Measurements from ENCODE around the gene STXBP4. TPM values are rescaled to one million over a fixed set of nuclear protein-coding genes. Genes with fewer than 3 reads are reported as not detected.

Gene STXBP4
- total and polyA plus RNA-seq, 2 donors (not counting 3 experiments of a cell fraction or from before 2014, with no cell fraction given): 1.9 to 12.9 TPM

- Histone ChIP-seq H3K79me2 (ENCODE audit: control insufficient read depth, insufficient read depth, low read length) (no peaks in the 10 kb centered on the region), H3K4me3 (replicated peaks in 1 of 3; ENCODE audit: insufficient read depth in 1 of 3, low read depth in 1 of 3, low read length in 3 of 3) (no peak overlapping the region), H3K4me2 (ENCODE audit: insufficient read depth, low read length) (no peak overlapping the region), H3K27ac (ENCODE audit: insufficient read depth, low read depth, low read length) (no peak overlapping the region), H3K9ac (replicated peaks; ENCODE audit: extremely low read depth, insufficient read depth, low read length) (no peak overlapping the region), H3K9me3 (replicated peaks; ENCODE audit: control insufficient read depth, insufficient read depth, low read length) (no peaks in the 10 kb centered on the region), H2AFZ (ENCODE audit: low read depth, low read length) (no peak overlapping the region), H4K20me1 (replicated peaks; ENCODE audit: control insufficient read depth, extremely low read depth, insufficient read depth, low read length) (no peaks in the 10 kb centered on the region), H3K4me1 (ENCODE audit: control insufficient read depth, extremely low read depth, insufficient read depth, low read length) (no peaks in the 10 kb centered on the region), H3K36me3 (ENCODE audit: control insufficient read depth in 2 of 2, extremely low read depth in 1 of 2, insufficient read depth in 2 of 2, low read length in 2 of 2) (no peaks in the 10 kb centered on the region), H3K9me1 (replicated peaks; ENCODE audit: control insufficient read depth, extremely low read depth, insufficient read depth, low read length) (no peaks in the 10 kb centered on the region), H3K27me3 (ENCODE audit: control insufficient read depth in 2 of 2, insufficient read depth in 2 of 2, low read length in 2 of 2) (peaks cover 0 to 2% of the 10 kb centered on the region in 2 experiments)
- TF ChIP-seq FOS (IDR thresholded peaks at IDR 0.05; ENCODE audit: borderline replicate concordance, insufficient read depth, low read length): no peak
- ChIA-PET POLR2A (no interaction called here), CTCF (no interaction called here)
- intact Hi-C loops (cut with micrococcal nuclease) (no loop called here), dilution Hi-C loops (cut with MboI; ENCODE audit: extremely low pct_ligation_motif_present, low sequenced_read_pairs) (no loop called here)
- FAIRE-seq (no peak), DNase-seq (ENCODE audit: low read depth, low spot score) (no peak)
- no TSS peak for BruUV-seq (replicated peaks)
Observed at GRCh38 chr17:54941285-54941684, 27.3 kb upstream of the STXBP4 start.

- Histone ChIP-seq H4K20me1 (replicated peaks; ENCODE audit: control insufficient read depth, extremely low read depth, insufficient read depth, low read length) (no peaks in the 10 kb centered on the region), H3K4me3 (replicated peaks in 1 of 3; ENCODE audit: insufficient read depth in 1 of 3, low read depth in 1 of 3, low read length in 3 of 3) (no peak overlapping the region), H3K79me2 (ENCODE audit: control insufficient read depth, insufficient read depth, low read length) (no peaks in the 10 kb centered on the region), H2AFZ (ENCODE audit: low read depth, low read length) (no peak overlapping the region), H3K9ac (replicated peaks; ENCODE audit: extremely low read depth, insufficient read depth, low read length) (no peak overlapping the region), H3K9me1 (replicated peaks; ENCODE audit: control insufficient read depth, extremely low read depth, insufficient read depth, low read length) (no peaks in the 10 kb centered on the region), H3K9me3 (replicated peaks; ENCODE audit: control insufficient read depth, insufficient read depth, low read length) (no peaks in the 10 kb centered on the region), H3K4me2 (ENCODE audit: insufficient read depth, low read length) (no peak overlapping the region), H3K27me3 (ENCODE audit: control insufficient read depth in 2 of 2, insufficient read depth in 2 of 2, low read length in 2 of 2) (peaks cover 0 to 2% of the 10 kb centered on the region in 2 experiments), H3K4me1 (ENCODE audit: control insufficient read depth, extremely low read depth, insufficient read depth, low read length) (peaks cover 7% of the 10 kb centered on the region), H3K36me3 (ENCODE audit: control insufficient read depth in 2 of 2, extremely low read depth in 1 of 2, insufficient read depth in 2 of 2, low read length in 2 of 2) (no peaks in the 10 kb centered on the region), H3K27ac (ENCODE audit: insufficient read depth, low read depth, low read length) (no peak overlapping the region)
- no TSS peak for BruUV-seq (replicated peaks)
- CTCF ChIA-PET: interaction anchor here (1.8 kb wide), 1 partner anchor 29 kb away, joined by 5 read pairs; no protein-coding TSS in a partner anchor
- dilution Hi-C loops (cut with MboI; ENCODE audit: extremely low pct_ligation_motif_present, low sequenced_read_pairs) (no loop called here), intact Hi-C loops (cut with micrococcal nuclease) (no loop called here)
- FAIRE-seq (no peak), DNase-seq (ENCODE audit: low read depth, low spot score) (no peak)
- no peak for TF ChIP-seq MAX (IDR thresholded peaks at IDR 0.05; ENCODE audit: insufficient read depth, insufficient read length)
- no peak for TF ChIP-seq GATA2 (IDR thresholded peaks at IDR 0.05; ENCODE audit: insufficient read depth, insufficient read length, low read depth, low read length)
- no peak for TF ChIP-seq FOS (IDR thresholded peaks at IDR 0.05; ENCODE audit: borderline replicate concordance, insufficient read depth, low read length)
- TF ChIP-seq JUN (IDR thresholded peaks at IDR 0.05; ENCODE audit: borderline replicate concordance, insufficient read depth, insufficient read length, low read depth): no peak
- no peak for TF ChIP-seq MYC (IDR thresholded peaks at IDR 0.05; ENCODE audit: low read depth, low read length)
- POLR2A ChIA-PET: interaction anchor here (0.7 kb wide), 1 partner anchor 10 kb away, joined by 3 read pairs; no protein-coding TSS in a partner anchor
Observed at GRCh38 chr17:54944796-54945195, 23.8 kb upstream of the STXBP4 start.
